ENCODE measurements around the gene ATG2A. TPM values are rescaled to one million over a fixed set of nuclear protein-coding genes. Genes with fewer than 3 reads are reported as not detected.
A peak's percentile ranks its signal among the peaks of the same experiment; 100 is the strongest.

The ATG2A gene
- total RNA-seq, 1 experiment from 2014 or later: 50.5 TPM

DNA sequence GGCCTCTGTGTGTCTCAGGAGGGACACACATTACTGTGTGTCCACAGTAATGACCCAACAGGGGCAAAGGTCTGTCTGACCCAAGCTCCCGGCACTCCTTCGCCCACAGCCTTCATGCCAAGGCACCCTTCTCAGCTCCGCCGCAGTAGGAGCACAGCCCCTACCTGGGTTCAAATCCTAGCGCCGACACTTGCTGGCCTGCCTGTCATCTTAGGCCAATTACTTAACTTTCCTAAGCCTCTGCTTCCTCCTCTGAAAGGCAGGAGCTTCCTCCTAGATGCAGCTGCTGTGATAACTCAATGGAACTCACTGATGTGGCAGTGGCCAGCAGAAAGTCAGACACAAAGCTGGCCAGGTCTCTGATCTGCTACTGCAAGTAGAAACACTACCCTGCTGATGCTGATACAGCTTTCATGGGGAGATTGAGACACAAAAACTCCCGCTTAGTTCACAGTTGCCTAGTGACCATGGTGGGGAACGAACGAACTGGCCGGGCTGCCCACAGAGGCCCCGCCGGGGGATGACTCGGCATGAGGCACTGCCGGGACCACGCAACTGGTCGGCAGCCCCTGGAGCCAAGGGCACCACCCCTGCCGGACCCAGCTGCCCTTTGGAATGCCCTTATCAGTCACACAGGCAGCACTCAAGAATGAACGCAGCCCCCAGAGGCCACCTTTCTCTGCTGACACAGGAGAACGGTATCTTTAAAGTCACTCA, 46.7 kb downstream of the ATG2A start:
- no peak for DNase-seq (ENCODE audit: low spot score)

DNA sequence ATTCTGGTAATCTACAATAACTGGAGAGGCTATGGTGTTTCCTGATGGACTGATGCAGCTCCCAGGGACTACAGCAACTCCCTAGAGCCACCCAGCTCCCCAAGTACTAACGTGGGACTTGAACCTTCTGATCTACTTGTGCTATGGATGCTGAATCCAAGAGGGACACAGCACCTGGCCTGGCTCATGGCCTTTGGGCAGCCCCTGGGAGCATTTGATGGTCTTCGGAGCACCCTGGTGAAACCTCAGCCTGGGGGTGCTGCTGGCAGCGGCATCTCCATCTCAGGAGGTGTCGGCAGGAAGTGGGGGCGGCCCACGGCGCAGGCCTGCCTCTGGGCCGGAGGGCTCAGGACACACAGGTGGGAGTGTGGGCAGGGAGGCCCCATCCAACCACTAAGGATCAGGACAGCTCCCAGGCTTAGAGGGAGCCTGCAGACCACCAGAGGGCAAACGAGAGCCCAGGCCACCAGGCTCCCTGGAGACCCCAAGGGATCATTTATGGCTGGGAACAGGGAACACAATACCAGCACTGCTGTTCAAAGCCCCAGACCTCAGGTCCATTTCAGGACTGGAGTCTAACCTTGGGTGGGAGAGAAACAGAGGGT, 47.3 kb downstream of the ATG2A start:
- no peak for DNase-seq (ENCODE audit: low spot score)

DNA sequence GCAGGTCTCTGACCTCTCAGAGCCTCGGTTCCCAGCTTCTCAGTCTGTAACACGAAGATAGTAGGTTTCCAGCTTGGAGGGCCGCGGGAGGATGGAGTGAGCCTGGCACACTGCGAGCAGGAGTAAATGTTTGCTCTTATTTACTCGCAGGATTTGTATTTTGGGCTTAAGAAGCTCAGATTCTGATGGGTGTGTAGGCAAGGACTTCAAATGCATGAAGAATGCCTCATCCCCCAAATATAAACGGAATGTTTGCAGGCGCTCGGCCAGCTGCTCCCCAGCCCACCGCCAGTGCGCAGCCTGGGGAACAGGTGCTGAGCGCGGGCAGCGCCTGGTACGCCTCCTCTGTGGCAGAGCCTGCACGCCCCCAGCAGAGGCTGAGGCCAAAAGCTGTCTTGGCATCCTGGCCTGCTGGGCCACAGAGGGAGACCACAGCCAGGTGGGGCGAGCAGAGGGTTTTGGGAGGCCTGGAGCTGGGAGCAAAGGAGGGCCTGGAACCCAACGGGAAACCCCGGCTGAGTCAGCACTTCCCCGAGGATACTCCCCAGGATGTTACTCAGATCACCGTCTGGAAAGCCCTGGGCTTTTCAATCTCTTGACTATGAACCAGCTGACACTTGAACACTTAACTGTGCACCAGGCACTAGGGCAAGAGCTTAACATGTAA, 48.0 kb downstream of the ATG2A start:
- no peak for DNase-seq (ENCODE audit: low spot score)

DNA sequence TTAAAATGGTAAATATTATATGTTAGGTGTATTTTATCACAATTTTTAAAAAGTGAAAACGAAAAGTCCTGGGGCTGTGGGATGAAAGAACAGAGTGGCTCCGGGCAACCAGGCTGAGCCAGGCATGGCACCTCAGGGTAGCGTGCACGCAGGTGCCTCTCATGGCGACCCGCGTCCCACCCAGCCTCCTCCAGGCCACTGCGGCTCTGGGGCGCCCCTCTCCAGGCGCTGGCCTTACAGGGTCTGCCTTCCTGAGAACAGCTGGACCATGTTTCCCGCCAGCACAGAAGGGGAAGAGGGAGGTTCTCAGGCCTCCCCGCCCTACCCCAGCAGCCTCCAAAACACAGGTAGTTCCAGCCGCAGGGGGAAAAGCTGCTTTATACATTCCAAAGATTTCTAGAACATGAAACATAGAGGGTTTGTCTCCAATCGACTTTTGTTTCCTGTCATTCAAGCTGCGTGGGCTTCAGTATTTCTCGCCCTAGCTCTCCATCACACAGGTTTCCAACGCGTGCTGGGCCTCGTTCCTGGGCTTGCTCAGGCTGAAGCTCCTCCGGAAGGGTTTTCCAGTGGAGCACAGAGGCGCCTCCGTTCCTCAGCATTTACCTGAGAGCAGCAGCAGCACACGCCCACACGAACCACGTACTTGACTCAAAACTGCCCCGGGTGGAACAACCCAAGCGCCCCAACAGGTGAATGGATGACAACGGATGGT, 49.1 kb downstream of the ATG2A start:
- no peak for DNase-seq (ENCODE audit: low spot score)

DNA sequence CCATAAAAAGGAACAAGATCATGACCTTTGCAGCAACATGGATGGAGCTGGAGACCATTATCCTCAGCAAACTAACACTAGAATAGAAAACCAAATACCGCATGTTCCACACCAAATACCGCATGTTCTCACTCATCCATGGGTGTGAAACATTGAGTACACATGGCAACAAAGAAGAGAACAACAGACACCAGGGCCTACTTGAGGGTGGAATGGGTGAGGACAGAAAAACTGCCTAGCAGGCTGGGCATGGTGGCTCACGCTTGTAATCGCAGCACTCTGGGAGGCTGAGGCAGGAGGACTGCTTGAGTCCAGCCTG, 50.9 kb downstream of the ATG2A start:
- DNase-seq (ENCODE audit: low spot score): no peak

DNA sequence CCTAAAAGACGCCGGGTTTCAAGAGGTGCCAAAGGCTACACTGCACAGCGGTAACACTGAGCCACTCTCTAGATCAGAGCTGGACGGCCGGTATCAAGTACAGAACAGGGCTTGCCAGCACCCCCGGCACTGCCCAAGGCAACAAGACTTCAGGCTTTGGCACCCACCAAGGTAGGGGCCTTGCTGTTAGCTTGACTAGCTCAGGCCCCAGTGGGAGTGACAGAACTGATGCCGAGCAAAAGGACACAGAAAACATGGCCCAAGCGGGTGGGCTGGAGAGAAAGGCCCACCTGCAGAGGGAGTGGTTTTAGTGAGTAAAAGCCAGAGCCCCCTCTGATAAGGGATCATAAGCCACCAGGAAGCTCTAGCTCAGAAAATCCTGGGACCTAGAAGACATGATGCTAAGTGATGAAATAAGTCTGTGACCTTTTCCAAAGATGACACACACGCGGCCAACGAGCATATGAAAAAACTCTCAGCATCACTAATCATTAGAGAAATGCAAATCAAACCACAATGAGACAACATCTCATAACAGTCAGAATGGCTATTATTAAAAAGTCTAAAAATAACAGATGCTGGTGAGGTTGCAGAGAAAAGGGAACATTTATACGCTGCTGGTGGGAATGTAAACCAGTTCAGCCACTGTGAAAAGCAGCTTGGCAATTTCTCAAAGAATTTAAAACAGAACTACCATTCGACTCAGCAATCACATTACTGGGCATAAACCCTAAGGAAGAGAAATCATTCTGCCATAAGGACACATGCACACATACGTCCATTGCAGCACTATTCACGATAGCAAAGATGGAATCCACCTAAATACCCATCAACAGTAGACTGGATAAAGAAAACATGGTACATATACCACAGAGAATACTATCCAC, 51.5 kb downstream of the ATG2A start:
- DNase-seq (ENCODE audit: low spot score): no peak

DNA sequence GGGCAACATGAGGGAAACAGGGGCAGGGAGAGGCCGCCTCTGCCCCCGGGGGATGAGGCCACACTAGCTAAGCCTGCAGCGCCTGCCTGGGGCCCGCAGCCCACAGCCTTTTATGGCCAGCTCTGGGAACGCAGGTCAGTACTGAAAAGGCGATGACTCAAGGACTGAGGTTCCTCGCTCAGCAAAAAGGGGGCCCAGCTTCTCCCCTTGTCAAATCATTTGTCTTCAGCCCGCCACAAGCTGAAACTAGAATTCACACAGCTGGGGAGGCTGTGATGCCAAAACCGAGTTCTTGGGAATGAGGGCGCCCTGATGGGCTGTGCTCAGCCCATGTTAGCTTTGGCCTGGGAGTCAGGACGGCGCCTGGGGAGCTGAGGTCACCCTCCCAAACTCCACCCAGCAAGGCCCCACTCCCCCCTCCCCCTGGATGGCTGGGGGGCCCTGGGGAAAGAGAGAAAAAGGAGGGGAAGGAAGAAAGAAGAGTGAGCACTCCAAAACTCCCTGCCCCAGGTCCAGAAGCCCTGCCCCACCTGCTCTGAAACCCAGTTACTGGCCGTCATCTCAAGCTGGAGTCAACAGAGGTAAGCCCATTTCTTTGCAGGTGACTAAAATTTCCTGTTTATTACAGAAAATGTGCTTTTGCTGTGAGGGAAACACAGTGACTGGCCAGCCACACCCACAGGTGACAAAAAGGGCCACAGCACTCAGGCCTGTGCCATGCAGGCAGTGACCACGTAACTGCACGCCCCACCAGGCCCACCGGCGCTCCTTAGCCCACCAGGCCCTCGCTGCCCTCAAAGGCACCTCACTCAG, 52.3 kb downstream of the ATG2A start:
- no peak for DNase-seq (ENCODE audit: low spot score)

DNA sequence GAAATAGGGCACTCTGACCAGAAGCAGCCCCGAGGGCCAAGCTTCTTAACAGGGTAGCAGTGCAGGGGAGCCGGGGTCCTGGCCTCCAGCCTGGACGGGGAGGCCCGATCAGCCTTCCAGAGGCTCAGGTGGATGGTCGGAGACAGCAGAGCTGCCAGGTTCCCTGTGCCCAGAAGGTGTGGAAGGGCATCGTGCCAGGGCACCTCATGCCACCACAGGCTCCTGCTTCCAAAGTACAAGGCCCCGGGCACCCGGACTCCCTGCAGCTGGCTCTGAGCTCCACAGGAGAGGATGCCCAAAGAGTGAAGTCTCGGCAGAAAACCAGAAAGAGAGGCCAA, 52.9 kb downstream of the ATG2A start:
- DNase-seq (ENCODE audit: low spot score): no peak

DNA sequence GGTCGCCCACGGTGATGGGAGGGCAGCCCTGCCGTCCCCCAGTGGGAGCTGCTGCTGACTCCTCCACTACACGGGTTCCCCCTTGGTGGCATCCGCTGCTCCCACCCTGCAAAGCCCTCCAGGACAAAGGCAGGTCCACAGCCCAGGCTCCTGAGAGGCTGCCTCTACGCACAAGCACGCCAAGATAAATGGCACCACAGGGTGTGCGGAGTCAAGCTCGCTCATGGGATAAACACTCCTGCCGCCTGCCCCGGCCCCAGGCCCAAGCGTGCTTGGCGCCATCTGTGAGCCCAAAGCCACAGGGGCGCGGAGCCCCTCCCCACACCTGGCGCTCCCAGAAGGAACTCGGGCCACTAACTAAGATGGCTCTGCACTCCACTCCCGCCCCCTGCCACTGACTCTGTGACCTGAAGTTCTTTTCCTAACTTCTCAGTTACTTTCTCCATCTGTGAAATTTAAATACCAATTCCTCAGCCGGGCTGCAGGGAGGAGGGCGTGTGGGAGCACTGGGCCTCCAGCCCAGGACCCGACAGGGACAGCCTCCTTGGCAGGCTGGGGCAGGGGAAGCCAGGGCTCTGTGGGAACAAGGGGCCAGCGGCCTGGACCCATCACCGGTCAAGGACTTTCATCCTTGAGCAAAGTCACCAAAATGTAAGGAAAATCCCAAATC, 53.5 kb downstream of the ATG2A start:
- no peak for DNase-seq (ENCODE audit: low spot score)

DNA sequence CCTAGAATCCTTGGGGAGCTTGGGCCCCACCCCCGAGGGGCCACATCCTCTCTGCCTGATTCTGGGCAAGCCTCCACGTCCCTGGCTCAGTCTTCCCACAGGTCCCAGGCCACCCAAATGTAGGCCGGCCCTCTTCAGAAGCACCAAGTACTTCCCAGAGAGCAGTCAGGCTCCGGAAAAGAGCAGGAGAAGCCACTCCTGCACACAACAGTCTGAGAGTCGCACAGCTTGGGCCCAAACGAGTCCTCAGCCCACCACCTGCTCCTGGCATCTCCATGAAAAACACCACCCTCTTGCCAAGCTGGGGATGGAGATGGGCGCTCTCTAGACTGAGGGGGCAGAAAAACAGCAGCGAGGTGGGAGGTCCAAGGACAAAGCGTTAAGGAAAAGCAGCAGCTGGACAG, 54.0 kb downstream of the ATG2A start:
- DNase-seq (ENCODE audit: low spot score): no peak

DNA sequence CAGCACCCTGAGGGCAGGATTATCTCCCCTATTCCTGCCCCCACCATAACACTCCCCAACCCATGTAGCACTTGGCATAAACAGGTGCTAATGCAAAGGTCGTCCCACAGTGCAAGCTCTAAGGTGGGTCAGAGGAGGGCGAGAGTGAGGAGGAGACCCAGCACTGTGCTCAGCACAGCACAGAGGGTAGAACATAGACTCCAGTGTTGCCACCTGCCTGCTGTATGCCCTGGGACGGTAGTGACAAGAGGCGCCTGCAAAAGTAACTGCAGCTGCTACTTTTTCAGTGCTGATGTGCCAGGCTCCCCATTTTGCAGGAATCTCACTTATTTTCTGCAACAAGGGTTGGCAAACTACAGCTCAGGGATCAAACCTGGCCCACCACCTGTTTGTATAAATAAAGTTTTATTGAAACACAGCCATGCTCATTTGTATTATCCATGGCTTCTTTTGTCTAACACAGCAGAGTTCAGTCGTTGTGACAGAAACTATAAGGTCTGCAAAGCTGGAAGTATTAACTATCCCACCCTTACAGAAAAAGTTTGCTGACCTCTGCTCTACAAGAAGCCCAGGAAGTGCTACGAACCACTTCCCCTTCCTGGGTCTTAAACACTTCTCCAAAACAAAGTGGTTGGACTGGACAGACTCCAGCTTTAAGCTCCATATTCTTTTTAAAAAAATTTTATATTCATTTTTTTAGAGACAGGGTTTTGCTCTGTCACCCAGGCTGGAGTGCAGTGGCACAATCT, 55.6 kb downstream of the ATG2A start:
- DNase-seq (ENCODE audit: low spot score): peak; percentile 11

DNA sequence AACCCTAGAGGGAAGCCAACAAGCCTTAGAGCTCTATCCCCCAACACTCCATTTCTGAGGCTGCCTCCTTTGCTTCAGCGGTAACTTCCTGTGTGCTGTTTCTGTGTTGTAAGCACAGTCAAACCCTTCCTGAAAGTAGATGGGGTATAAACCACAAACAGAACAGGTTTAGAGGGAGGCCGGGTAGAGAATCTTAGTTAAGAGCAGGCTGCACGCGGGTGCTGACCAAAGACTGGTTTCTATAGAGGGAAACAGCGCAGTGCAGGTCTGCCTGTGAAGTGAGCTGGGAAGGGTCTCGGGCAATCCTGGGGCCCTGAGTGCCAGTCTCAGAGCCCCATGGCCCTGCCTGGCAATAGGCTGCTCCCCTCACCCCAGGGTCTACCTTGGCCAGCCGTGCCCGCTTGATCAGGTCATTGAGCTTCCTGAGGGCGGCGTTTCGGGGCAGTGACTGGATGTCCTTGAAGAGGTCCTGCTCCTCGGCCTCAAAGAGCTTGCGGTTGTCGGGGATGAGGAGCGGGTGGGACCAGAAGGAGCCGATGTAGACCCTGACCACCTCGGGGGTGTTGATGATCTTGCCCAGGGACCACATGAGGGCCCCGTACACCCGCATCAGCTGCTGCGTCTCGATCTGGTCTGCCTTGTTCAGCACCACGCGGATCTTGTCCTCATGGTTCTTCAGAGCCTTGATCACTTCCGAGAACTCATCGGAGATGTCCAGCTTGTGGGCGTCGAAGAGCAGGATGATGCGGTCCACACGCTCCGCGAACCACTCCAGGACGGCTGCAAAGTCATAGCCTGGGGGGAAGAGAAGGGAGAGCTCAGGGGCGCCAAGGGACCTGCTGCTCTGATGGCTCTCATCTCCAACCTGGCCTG, 57.2 kb downstream of the ATG2A start:
- no peak for DNase-seq (ENCODE audit: low spot score)

DNA sequence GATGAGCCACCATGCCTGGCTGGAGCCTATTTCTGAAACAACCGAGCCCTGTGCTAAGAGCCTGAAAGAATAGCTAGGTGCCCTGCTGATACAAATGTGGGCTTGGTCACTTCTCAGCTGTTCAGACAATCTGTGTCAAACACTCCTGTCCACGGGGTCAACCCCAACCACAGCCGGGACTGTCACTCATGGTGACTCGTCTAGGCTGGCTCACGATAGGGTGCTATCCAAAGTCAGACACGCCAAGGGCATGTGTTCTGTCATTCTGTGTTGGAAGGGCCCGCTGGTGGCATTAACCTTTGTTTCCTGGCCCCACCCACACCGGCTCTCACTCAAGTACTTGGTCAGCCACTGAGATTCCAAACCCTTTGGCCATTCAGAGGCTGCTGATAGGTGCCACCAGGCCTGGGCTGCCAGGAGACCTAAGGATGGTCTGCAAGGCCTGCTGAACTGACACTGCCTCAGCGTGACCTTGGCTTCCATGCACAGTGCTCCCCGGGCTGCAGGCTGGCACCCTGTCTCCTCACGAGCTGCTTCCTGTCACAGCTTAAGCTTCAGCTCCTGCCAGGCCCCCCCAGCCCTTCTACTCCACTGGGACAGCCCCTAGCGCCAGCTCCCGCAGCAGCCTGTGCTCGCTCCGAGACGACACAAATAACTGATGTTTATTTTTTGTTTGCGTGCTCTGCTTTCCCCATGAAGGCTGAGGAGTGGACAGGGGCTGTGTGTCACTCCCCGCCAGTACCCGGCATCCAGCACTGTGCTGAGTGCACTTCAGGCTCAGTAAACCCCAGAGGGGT, 58.3 kb downstream of the ATG2A start:
- DNase-seq (ENCODE audit: low spot score): no peak

DNA sequence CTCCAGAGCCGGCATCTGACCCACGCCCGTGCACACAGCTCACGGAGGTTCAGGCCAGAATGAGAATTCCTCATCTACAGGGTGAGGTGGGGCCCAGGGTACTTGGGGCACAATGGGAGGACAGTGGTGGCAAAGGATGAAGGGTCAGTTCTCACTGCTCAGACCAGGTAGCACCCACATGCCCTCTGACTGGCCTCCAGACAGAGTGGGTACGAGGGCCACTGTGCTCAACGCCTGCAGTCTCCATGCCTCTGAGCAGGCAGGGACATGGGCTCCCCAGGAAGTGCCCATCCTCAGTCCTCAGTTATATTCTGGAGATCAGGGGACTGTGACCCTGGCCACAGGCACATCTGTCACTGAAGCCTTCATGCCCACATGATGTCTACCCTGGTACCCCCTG, 59.5 kb downstream of the ATG2A start:
- no peak for DNase-seq (ENCODE audit: low spot score)

DNA sequence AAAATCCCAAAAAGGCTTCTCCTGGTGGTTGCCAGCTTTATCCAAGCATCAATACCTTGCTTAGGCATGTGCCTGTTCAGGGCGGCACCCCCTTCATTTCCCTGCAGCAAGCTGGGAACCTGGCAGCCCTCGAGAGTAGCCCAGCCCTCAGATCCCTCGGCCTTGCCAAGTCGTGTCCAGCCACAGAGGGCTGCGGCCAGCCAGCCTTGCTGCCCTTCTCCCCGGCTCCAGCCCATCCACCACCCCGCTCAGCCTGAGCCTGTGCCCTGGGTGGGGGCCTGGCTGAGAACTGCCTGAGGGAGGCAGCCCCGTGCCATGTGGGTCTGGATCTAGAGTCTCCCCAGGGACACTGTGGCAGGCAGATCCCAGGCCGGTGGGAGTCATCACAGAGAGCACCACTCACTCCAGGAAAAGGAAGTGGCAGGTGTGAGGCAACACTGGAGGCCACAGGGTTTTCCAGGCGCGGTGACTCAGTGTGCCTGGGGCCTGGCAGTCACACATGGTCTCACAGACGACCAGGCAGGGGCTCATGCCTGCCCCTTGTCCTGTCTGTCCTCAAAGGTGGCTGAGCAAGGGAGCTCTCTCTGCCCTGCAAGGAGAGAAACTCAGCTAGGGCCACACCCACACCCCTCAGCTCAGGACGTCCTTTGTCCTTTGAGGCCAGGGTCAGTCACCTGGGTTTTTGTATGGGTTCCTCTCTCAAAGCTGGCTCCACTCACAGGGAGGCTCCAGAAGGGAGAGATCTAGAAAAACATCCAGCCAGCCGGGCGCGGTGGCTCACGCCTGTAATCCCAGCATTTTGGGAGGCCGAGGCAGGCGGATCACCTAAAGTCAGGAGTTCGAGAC, 60.4 kb downstream of the ATG2A start:
- peak; percentile 84 for DNase-seq (ENCODE audit: low spot score)

DNA sequence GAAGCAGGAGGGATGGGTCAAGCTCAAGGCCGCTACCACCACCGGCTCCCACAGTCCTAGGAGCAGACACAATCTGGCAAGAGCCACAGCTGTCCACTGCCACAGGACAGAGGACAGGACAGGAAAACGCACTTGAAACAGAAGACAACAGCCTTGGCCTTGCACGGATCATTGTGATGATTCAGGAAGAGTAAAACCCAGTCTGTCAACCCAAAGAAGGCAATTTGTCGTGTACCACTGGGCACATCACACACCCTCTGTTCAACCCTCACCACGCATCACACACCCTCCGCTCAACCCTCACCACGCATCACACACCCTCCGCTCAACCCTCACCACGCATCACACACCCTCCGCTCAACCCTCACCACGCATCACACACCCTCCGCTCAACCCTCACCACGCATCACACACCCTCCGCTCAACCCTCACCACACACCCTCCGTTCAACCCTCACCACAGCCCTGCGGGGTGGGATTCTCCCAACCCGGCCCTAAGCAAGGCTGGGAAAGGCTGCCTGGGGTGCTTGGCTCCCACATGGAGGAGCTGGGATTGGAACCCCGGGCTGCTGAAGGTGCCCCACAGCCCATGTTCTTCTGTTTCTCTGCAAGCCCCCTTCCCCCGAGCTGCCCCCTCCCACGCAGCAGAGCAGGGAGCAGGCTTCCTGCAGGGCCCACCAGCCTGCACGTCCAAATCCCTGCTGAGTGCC, 61.3 kb downstream of the ATG2A start:
- no peak for DNase-seq (ENCODE audit: low spot score)

Data from HT-29 (cell line).